Astrocyte of the hippocampus (primary cell): ENCODE results near the gene ADH1A.
"Not testable (repeated sequence)": the region's sequence is repeated elsewhere in the genome, so short reads cannot be mapped to it uniquely, and the experiment has no call there.

Experiments used
- DNase-seq: peaks from one replicate; pipeline ENCODE4 v3.0.0; 2011; ENCODE audit warnings: low read depth, low spot score

Gene ADH1A

GRCh38 chr4:99290848-99291786 is at the start of gene ADH1A:
TSS of gene ADH1A (minus strand) at chr4:99290985. CDS start at chr4:99290914, 71 bp downstream.
- DNase-seq = no peak

DNA sequence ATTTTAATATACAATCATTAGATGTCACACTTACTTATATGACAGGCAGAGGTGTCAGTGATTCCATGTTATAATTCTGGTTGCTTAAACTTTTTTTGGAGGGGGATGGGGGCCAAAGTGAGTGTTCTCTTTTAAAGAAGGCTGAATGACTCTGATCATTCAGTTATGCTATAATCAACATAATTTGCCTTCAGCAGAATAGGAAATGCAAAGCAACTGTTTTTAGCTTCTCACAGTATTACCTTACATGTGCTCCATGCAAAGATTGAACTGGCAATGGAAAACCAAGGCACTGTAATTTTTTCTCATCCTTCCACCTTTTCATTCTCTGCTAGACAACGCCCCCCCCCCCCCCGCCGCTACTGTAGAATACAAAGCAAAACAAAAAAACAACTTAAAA is 48.4 kb upstream of the ADH1A start:
- DNase-seq = no peak

DNA sequence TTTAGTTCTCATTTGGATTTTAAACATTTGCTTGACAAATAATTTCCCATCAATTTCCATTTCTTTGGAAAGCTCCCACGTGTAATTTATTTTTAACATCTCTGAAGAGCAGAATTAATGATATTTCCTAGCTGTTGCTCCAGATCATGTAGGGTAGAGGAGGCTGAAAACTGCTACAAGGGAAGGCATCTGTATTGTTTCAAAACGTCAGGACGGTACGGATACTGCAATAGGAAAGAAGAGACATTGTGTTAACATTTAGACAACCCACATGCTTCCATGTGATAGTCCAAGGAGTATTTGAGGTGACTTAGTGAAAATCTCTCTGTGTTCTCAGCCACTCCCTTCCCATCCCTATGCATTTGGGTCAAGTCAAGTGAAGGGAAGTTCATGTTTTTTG is 45.8 kb upstream of the ADH1A start:
- DNase-seq = no peak

- no peak for DNase-seq
Observed at GRCh38 chr4:99334880-99335279, 44.1 kb upstream of the ADH1A start.

GRCh38 chr4:99330648-99331047 is 39.9 kb upstream of the ADH1A start:
- DNase-seq = no peak

- DNase-seq = no peak
Observed at GRCh38 chr4:99329876-99330275, 39.1 kb upstream of the ADH1A start.

DNA sequence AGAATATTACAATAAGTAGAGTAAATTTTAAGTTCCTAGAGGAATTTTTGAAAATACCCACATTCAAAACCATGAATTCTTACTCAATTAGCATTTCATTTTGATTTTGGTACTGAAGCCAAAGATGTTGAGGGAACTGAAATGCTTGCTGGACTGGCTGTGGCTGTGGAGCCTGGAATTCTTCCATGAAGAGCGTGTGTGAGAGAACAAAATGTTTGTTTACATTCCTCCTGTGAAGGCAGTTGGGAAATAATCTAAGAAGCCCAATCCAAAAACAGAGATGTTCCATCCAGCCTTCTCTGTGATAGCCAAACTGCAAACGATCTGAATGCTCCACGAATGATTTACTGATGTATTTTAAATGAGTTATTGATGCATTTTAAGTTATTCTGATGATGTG is 34.2 kb upstream of the ADH1A start:
- peak; percentile 80 for DNase-seq

DNA sequence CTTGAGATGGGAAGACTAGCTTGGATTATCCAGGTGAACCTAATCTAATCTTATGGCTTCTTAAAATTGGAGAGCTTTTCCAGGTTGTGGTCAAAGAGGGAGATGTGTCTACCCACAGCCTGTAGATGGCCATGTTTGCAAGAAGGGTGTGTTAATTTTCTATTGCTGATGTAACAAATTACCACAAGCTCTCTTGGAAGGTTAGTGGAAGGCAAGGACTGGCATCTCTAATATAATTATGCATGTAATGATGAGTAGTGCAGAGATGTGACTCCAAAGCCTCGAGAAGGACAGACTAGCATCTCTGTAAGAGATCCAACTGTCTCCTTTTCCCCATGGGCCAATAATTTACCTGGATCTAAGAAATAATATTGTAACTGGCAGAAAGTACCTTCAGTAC is 33.6 kb upstream of the ADH1A start:
- DNase-seq = no peak

DNA sequence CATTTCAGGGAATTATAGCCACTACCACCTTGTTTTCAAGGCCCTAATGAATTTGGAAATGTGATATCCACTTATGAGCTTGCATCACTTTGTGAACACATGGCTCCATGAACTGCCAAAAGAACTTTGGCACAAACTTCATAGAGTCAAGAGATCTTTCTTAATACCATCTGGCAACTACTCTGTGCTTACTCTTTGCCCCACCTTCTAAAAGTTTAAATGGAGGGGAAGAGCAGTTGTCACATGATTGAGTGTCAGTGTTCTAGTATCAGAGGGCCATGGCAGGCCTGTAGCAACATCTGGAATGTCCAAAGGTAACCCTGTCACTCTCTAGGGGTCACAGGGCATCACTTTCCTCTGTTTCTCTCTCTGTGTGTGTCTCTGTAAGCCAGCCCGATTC is 33.0 kb upstream of the ADH1A start:
- DNase-seq = no peak

GRCh38 chr4:99321241-99322191 is 30.7 kb upstream of the ADH1A start, which contains the start of gene ADH1B:
TSS of gene ADH1B (minus strand) at chr4:99321401. CDS start at chr4:99321331, 70 bp downstream.
- no peak for DNase-seq

- not testable (repeated sequence) for DNase-seq
Observed at GRCh38 chr4:99317811-99318210, 27.0 kb upstream of the ADH1A start.

- DNase-seq = no peak
Observed at GRCh38 chr4:99317354-99317753, 26.6 kb upstream of the ADH1A start.

DNA sequence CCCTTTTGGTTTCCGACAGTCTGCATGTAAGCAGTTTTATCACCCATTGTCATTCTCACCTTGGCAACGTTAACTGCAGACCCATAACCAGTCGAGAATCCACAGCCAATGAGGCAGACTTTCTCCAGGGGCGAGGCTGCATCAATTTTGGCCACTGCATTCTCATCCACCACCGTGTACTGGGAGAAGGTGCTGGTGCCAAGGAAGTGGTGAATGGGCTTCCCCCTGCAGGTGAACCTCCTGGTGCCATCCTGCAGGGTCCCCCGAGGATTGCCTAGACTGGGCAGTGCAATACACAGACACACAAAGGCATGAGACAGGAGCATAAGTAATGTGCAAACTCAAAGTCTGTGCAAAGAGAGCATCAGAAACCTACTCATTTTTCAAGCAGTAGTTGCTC is 25.1 kb upstream of the ADH1A start:
- no peak for DNase-seq

DNA sequence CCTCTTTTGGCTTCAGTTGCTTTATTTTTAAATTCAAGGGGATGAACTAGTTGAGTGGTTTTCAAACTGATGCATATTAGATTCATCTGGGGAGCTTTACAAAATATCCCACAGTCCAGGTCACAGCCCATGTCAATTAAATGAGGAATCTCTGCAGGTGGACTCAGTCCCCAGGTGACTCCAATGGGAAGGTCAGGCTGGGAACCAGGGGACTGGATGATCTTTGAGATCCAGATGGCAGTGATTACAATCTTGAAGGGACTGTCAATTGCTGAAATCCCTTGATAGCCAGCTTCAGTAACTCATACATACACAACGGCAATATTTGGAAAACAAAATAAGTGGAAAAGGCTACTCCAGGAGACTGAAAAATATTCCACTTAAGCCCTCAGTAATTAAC is 23.4 kb upstream of the ADH1A start:
- no peak for DNase-seq

- DNase-seq = no peak
Observed at GRCh38 chr4:99310389-99310788, 19.6 kb upstream of the ADH1A start.

- DNase-seq = no peak
Observed at GRCh38 chr4:99305638-99306400, 15.0 kb upstream of the ADH1A start.

- no peak for DNase-seq
Observed at GRCh38 chr4:99301376-99302164, 10.8 kb upstream of the ADH1A start.

DNA sequence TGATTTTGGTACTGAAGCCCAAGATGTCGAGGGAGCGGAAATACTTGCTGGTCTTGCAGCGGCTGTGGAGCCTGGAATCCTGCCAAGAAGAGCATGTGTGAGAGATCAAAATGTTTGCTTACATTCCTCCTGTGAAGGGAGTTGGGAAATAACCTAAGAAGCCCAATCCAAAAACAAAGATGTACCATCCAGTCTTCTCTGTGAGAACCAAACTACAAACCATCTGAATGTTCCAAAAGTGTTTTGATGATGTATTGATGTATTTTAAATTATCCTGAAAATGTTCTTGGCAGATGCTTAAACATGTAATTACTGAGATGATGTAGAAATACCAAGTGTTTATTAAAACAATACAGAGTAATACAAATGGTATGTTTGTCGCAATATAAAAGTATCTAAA is 10.1 kb upstream of the ADH1A start:
- peak; percentile 90 for DNase-seq

- no peak for DNase-seq
Observed at GRCh38 chr4:99293357-99293756, 2.6 kb upstream of the ADH1A start.

DNA sequence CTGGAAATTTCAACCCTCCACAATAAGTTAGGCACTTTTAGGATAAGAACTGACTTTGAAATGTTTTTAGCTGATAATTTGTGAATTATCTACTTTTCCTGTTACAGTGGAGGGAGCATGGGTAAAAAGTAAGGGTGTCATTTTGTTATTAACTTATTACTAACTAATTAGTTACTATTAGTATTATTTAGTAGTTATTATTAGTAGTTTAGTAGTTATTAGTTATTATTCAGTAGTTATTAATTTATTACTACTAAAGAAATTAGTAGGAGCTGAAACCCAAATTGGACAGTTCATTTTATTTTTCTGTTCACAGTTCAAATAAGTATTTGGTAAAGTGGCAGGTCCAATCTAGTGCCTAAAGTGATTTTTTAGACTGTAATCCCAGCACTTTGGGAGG is 5.4 kb downstream of the ADH1A start:
- DNase-seq = no peak

GRCh38 chr4:99282731-99283130 is 8.1 kb downstream of the ADH1A start:
- no peak for DNase-seq
